ENCODE results near the gene INF2. TPM values are rescaled to one million over a fixed set of nuclear protein-coding genes. Genes with fewer than 3 reads are reported as not detected.

Gene INF2
- polyA plus RNA-seq, 3 donors: 34.1 to 38.1 (median 34.6) TPM

DNA sequence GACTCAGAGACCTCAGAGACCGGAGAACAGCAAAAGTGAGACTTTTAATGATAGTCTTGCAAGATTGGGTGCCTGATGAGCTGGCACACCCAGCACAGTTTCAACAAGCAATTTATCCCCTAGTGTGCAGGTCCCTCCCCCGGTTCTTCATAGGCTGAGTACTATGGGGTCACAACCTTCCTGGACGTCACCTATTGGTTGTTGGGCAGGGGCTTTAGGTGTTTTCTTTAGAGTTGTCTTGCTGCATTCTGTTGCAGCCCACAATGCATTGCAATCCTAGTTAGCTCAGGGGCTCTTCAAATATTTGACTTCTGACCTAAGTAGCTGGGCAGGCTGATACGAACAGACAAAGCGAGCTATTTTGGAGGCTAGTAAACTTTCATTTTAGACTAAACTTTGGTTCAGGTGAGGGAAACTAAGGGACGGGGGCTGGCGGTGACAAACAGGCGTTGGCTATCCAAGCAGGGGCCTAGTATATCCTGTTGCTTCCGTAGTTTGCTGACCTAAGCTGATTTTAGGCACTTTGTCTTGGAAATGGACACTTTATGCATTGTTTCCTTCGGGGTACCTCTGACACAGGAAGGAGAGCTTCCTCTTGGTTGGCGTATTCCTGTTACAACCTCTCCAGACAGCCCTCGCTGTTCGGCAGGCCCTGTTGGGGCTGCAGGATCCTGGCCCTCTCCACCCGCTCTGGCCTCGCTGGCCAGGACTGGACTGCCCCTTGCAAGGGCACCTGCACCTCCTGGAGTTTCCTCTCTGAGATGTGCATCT is 77.6 kb downstream of the INF2 start:
- DNase-seq (ENCODE audit: low read depth in 3 of 3, low spot score in 2 of 3): no peak

DNA sequence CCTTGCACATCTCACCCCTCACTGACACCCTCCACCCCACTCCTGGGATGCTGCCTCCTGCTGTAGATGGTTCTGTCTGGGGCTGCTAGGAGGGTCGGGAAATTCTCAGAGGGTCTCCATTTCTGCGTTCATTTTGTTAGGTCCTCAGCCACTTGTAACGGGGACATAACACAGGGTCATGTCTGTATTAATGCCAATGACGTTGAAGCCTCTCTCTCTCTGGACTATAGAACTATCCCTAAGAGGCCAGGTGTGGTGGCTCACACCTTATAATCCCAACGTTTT is 78.2 kb downstream of the INF2 start:
- DNase-seq (ENCODE audit: low read depth in 3 of 3, low spot score in 2 of 3): no peak

DNA sequence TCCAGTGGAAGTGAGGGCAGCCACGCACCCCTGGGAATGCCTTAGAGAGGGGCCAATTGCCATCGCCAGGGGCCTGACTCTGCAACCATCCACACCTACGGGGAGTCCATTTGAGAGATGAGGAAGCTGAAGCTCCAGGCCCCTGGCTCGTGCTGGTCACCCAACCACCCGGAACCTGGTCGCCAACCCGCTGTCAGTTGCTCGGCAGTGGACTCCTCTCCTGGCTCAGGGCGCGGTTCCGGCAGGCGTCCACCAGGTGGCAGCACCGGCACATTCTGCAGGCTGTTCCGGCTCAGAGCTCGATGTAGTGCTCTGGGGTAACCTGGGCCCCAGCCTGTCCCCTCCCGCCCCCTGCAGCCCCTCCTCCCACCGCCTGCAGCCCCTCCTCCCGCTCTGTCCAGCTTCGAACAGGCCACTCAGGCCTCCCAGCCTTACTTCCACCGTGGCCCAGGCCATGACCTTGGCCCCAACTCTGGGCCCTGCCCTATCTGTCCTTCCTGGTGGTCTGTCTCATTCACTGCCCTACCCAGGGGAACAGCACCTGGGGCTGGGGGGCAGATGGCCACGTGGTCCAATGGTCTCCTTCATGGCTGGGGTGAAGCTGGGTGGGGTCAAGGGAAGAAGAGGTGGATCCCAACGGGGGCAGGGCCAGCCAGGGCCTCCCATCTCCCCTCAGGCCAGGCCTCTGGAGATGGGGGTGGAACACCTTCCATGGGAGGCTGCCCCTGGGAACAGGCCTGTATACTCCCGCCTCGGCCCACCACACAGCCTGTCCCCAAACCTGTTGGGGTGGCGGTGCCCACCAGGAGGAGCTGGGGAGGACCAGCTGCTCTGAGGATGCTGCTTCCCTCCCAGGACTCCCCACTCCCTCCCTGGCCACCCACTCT is 79.3 kb downstream of the INF2 start:
- peak in 2 of 3 donors; percentile 53 to 68 for DNase-seq (ENCODE audit: low read depth in 3 of 3, low spot score in 2 of 3)

DNA sequence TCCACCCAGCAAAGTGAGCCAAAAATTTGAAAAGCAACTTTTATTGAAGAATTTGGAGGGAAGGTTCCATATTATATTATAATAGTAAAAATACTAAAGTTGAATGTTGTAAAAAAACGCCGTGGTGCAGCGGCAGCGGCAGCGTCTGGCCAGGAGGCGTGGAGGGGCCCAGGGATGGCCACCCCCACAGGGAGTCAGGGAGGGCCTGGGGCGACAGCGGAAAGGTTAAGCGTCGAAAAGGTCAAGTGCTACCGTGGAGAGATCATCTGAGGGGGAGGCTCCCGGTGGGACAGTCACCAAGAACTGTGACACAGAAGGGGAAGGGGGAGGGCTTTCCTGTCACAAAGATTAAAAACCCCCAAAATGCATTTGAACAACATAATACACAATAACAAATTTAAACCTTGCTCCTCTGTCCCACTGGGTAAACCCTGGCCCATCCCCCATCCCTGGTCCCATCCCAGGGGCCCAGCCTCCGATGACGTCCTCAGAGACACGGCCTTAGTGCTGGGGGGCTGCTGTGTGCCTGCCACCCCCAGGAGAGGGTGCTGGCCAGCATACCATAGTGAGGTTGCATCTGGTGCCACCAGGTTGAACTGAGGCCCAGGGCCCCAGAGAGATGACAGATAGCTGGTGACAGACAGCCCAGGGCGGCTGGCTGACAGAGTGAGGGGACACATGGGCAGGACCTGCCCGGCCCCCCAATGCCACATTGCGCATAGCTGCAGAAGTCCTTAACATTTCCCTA is 80.1 kb downstream of the INF2 start:
- DNase-seq (ENCODE audit: low read depth in 3 of 3, low spot score in 2 of 3): no peak

- DNase-seq (ENCODE audit: low read depth in 3 of 3, low spot score in 2 of 3): no peak
Observed at GRCh38 chr14:104770072-104770579, 80.7 kb downstream of the INF2 start.

DNA sequence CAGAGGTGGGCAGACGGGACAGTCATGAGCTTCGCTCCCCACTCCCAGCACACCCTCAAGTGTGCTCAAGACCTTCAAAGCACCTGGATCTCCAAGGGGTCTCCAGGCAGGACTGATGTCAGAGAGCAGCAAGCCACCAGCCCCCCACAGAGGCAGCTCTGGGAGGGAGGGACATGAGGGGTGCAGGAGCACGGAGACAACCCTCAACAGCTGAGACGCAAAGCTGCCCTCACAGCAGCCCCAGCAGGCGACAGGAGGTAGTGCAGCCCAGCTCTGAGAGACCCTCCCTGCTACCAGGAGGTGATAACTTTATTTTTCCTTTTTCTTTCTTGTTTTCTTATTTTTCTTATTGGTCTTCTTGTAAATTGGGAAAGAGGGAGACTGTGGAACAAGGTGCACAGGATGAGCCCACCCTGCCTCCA is 81.4 kb downstream of the INF2 start:
- DNase-seq (ENCODE audit: low read depth in 3 of 3, low spot score in 2 of 3): no peak

DNA sequence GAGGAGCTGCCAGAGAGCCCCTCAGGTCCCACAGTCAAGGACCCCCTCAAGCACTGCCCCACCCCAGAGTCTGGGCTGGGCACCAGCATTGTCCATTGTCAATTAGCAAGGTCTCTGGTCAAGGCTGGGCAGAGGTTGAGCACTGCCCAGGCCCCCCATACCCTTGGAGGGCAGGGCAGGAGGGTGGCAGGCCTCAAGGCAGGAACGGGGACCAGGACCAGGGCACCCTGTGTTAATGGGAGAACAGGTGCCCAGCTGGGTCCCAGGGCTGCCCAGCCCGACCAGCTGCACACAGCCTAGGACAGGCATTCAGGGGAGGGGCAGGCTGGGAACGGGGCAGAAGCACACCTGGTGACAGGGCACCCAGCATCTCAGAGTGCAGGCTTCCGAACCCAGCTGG is 82.0 kb downstream of the INF2 start:
- no peak for DNase-seq (ENCODE audit: low read depth in 3 of 3, low spot score in 2 of 3)

Other genes with a start within 250 kb of the INF2 start
- gene C14orf180, start 109.9 kb upstream of the INF2 start, polyA plus RNA-seq (ENCODE audit: insufficient read length in 3 of 3): under 1 TPM in 2 of 3 donors, not detected in 1; 0.07 to 0.11 TPM
- 1 to 10 TPM in 1 of 3 donors, under 1 TPM in 2; 0.80 to 1.2 (median 0.80) TPM for gene TMEM179, start 84.8 kb upstream of the INF2 start, polyA plus RNA-seq (ENCODE audit: insufficient read length in 3 of 3)
- 10 to 100 TPM; 12.6 to 15.1 (median 14.1) TPM for gene ADSS1, start 34.6 kb downstream of the INF2 start, polyA plus RNA-seq (ENCODE audit: insufficient read length in 3 of 3)
- gene SIVA1, start 63.5 kb downstream of the INF2 start, polyA plus RNA-seq (ENCODE audit: insufficient read length in 3 of 3): 10 to 100 TPM; 45.3 to 63.5 (median 54.5) TPM
- 100 to 1,000 TPM; 103 to 107 (median 105) TPM for gene AKT1, start 106.1 kb downstream of the INF2 start, polyA plus RNA-seq (ENCODE audit: insufficient read length in 3 of 3)
- 1 to 10 TPM; 3.8 to 4.4 (median 3.8) TPM for gene ZBTB42, start 111.5 kb downstream of the INF2 start, polyA plus RNA-seq (ENCODE audit: insufficient read length in 3 of 3)
- 1 to 10 TPM; 8.1 to 9.8 (median 9.5) TPM for gene CEP170B, start 175.7 kb downstream of the INF2 start, polyA plus RNA-seq (ENCODE audit: insufficient read length in 3 of 3)
- gene PLD4, start 235.3 kb downstream of the INF2 start, polyA plus RNA-seq (ENCODE audit: insufficient read length in 3 of 3): 1 to 10 TPM; 2.6 to 3.2 (median 3.2) TPM